ENCODE measurements around the gene PDCD11.

Gene PDCD11

DNA sequence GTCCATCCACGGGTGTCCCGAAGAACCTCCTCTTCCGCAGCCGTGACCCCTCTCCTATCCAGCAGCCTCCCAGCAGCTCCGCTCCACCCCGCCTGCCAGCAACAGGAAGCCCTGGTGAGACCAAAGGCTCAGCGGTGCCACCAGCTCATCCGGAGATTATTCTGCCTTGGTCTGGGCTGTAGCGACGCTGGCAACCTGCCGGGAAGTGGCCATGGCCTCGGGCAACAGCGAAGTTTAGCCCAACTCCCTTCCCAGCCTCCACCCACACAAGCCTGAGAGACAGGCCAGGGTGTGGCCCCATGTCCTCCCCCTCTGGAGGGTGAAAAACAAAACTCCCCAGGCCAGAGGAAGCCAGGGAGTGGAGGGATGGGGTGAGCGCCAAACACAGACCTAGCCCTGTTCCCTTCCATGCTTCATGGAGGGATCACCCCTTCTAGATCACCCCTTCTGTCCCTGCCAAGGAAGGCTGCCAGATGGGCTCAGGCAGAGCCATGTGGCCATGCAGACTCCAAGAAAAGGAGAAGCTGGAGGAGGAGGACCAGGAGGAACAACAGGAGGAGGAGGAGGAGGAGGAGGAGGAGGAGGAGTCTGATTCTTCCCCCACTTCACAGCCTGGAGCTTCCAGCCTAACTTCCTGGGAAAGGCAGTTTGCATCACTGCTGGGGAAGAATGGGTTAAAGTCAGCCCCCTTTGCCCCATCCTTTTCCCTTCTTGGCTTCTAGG, 54.8 kb downstream of the PDCD11 start:
- DNase-seq (ENCODE audit: low spot score): no peak

DNA sequence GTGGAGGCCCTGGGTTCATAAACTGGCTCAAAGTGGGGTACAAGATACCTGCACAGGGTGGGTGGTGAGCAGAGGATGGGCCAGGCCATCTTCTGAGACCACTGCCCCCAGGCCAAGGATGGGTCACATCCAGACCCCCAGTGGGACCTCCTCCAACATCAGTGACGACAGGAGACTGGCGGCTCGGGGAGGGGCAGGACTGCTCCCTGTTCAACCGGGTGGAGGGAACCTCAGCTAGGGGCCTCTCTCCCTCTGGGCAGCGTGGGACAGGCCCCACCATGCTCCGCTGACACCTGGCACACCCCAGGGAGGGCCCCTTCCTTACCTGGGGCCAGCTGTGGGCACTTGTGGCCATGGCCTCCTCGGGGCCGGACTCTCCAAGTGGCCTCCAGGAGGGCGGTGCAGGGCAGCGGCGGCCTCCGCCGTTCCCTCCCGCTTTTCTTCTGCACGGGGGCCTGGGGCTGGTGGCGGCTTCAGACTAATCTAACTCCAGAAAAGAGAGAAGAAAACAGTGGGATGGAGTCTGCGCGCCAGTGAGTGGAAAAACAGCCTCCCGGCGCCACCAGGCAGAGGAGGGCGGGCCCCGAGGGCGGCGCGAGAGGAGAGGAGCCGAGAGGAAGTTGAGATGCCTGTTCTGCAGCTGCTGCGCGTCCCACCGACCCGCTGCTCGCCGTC, 55.5 kb downstream of the PDCD11 start, which contains the start of gene CALHM2:
Gene CALHM2 (minus strand): TSS at position 540 of the 675 bp plus-strand sequence. CDS start 2,429 bp downstream, outside the sequence.
- DNase-seq (ENCODE audit: low spot score): peak; percentile 32

DNA sequence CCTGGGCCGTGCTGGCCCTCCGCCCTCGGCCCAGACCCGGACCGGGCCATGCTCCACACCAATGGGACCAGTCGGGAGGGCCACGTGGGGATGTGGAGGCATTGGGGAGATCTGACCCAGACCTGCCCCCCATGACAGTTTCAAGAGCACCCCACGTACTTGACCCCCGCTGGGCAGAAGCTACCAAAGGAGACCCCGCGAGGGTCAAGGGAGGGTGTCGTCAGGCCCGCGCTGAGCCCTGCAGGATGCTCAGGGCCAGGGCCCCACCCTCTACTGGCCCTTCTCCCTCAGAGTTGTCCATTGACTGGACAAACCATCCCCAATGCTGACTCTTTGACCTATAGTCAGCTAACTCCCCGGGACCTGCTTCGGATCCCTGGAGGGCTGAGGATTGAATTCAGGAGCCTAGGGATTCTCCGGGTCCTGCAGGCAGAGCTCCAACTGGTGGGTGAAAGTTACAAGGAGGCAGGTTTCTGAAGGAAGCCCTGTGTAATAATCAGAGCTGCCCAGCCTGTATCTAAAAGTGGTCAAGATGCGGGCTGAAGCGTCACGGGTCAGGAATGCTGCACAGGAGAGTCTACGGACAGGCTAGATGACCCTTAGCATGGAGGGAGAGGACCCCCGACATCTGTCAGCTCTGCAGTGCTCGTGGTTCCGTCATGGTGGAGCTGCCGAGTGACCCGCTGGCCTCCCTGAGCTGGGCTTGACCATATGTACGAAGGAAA, 56.2 kb downstream of the PDCD11 start:
- no peak for DNase-seq (ENCODE audit: low spot score)

GRCh38 chr10:103454026-103454425, 57.6 kb downstream of the PDCD11 start:
- DNase-seq (ENCODE audit: low spot score): no peak

GRCh38 chr10:103455235-103455634, 58.8 kb downstream of the PDCD11 start:
- DNase-seq (ENCODE audit: low spot score): no peak

GRCh38 chr10:103456074-103456660, 59.7 kb downstream of the PDCD11 start:
- DNase-seq (ENCODE audit: low spot score): no peak

DNA sequence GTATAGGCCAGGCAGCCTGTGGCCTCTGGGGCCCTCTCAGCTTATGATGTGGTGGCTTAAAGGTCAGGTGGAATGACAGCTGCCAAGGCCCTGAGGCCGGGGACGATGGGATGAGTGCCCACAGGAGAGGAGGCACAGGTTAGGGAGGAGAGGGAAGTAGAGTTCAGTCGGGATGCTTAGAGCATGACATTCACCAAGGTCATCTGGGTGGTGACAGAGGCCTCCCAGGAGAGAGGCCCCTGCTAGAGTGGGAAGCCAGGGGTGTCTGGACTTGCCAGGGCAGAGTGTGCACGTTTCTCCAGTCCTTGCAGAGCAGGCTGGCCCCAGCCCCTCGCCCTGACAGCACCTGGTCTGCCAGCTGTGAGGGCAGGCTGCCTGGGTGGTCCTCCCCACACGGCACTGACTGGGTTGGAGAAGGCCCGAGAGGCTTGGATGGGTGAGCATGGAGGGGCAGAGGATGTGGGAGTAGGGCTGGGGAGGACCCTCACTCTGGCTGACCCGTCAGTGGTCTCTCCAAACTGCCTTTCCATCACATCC, 60.8 kb downstream of the PDCD11 start:
- DNase-seq (ENCODE audit: low spot score): no peak

DNA sequence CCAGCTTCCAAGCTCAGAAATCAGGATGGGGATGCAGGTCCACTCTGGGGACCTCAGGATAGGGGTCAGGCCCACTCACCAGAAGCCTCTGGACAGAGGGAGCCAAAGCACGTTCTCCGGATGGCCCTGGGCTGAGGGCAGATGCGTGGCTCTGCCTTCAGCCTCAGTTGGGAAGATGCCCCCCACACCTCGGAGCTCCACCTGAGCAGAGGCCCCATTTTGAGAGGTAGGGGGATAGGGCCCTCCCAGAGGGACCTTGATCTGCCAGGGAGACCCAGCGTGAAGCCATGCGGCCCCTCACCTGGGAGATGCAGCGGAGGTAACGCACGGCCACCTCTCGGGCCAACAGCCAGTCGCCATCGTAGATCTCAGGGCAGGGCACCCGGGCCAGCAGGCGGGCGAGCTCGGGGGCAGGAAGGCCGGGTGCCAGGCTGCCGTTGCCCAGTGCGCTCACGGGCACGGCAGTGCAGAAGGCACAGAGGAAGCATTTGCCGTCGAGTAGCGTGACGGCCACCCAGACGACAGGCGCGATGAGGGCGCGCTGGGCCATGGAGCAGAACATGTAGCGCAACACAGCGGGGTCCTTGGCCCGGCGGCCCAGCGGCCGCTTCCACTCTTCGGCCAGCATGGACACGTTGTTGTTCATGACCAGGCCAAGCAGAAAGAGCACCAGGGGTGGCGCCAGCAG, 61.6 kb downstream of the PDCD11 start:
- DNase-seq (ENCODE audit: low spot score): no peak

DNA sequence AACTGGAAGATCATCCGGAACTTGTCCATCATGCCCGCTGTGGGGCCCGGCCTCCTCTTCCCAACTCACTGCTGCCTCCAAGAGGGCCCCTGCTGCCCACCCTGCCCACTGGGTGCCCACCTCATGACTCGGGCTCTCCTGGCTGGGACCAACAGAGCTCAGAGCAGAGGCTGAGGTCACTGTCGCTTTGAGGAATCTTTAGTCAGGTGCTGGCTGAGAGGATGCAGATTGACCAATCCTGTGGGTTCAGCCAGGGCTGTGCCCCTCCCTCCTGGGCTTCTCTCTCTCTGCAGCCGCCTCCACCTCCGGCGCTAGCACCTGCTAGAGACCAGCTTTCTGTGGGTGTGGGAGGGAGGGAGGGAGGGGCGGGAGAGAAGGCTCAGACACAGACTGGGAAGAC, 62.3 kb downstream of the PDCD11 start, which contains the start of gene CALHM1:
Gene CALHM1 (minus strand): TSS at position 181 of the 400 bp plus-strand sequence. CDS start 149 bp downstream, at position 32.
- DNase-seq (ENCODE audit: low spot score): peak; percentile 30

DNA sequence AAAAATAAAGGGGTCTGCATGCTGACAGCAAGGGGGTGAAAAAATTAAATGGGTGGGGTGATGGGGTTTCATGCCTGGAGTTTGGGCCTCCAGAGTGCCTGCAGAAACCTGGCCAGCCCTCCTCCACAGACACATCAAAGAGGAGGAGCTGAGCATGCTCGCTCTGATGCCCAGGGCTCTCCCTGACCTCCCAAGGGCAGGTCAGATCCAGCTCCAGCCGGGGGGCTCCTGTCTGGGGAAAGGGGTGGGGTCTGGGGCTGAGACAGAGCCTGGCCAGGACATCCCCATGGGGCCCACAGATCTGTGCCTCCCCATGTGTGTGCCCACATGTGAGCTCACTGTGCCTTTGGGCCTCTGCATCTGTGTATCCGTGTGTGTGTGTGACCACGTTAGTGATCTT, 63.2 kb downstream of the PDCD11 start:
- no peak for DNase-seq (ENCODE audit: low spot score)

- DNase-seq (ENCODE audit: low spot score): no peak
These were observed 67.1 kb downstream of the PDCD11 start for GRCh38 chr10:103463499-103463898.

- DNase-seq (ENCODE audit: low spot score): no peak
These were observed 69.2 kb downstream of the PDCD11 start for GRCh38 chr10:103465411-103466179.

DNA sequence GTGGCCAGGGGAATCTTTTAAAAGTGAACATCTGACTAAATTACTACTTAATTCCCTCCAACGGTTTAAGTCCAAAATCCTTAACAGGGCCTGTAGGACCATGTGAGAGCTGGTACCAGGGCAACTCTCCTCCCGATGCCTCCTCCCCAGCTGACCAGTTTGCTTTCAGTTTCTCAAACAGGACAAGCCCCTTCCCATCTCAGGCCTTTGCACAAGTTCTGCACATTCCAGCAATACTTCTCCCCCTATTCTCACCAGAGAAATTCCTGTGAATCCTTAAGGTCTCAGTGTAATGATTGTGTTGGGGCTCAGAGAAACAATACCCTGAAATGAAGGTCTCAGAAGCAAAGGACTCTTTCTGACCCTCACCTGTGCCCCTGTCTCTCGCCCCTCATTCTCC, 70.3 kb downstream of the PDCD11 start:
- DNase-seq (ENCODE audit: low spot score): no peak

GRCh38 chr10:103467406-103467805, 71.0 kb downstream of the PDCD11 start:
- no peak for DNase-seq (ENCODE audit: low spot score)

- no peak for DNase-seq (ENCODE audit: low spot score)
These were observed 72.8 kb downstream of the PDCD11 start for GRCh38 chr10:103469201-103469600.

DNA sequence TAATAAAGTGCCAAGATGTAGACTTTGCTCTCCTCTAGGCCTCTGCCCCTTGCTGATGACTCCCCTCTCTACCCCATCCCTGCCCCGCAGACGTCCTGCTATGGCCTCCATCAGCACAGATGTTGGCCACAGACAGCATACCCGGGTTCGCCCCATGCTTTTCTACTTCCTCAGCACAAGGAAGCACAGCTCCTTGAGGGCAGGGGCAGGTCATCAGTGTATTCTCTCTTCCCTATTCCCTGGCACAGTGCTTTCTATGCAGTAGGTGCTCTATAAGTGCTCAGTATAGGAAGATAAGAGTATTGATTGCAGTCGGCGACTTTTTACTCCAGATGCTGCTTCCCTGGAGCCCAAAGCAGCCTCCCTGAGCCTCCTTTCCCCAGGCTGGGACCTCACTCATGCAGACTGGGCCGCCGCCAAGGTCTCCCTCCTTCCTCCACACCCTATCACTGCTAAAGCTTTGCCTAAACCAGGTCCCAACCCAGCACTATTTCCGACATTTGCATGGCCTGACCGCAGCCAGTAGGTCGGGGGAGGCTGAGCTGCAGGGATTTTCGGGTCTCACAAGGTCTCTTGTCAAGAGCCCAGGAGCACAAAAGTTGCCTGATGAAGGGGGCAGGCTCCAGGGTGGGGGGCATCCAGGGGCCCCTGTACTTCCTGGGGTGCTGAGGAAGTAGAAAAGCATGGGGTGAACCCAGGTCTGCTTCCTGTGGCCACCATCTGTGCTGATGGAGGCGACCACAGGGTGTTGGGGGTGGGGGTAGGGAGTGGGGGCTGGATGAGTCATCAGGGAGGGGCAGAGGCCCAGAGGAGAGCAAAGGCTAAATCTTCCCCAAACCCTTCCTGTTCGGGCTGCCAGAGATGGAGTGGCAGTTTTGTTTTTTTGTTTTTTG, 74.6 kb downstream of the PDCD11 start:
- DNase-seq (ENCODE audit: low spot score): peak; percentile 70

DNA sequence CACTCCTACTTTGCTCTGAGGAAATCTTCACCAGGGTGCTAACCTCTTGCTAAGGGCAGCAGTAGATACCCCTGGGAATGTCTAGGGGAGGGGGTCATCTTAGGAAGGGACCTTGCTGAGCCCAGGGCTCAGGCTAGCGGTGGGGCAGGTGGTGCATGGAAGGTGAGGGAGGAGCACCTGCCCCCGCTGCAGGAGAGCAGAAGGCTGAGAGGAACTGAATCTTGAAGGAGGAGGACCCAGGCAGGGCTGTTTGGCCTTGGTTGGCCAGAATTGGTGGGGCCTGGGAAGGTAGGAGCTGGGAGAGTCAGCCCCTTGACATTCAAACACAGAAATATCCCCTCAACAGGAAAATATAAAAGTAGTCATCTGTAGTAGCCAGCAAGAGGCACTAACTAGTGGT, 75.6 kb downstream of the PDCD11 start:
- DNase-seq (ENCODE audit: low spot score): no peak

GRCh38 chr10:103473261-103473671, 76.8 kb downstream of the PDCD11 start:
- DNase-seq (ENCODE audit: low spot score): no peak

DNA sequence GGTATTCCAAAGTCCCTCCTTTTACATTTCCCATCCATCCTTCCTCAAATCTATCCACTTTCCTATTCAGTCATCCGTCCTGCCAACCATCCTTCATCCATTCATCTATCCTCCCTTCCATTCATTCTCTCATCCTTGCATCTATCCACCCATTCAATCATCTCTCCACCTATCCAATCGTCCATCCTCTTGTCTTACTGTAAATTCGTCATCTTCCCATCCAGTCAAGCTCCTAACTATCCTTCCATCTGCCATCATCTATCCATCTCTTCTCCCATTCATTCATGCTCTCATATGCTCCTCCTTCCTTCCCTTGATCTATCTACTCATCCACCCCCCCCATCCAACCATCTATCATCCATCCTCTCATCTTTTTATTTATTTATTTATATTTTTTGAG, 77.7 kb downstream of the PDCD11 start:
- no peak for DNase-seq (ENCODE audit: low spot score)

- DNase-seq (ENCODE audit: low spot score): no peak
These were observed 79.0 kb downstream of the PDCD11 start for GRCh38 chr10:103475437-103475836.
